H1 (cell line): ENCODE measurements around the gene RBBP5. TPM values are rescaled to one million over a fixed set of nuclear protein-coding genes. Genes with fewer than 3 reads are reported as not detected.
A peak's percentile ranks its signal among the peaks of the same experiment; 100 is the strongest.

Experiments
- CTCF ChIA-PET: fragments of 300-600 bp; sonication (Branson Sonifier 250); formaldehyde crosslinking; loops from one replicate; lab custom pipeline; 2021; ENCODE audit not compliant: partially characterized antibody; lab: Charles Lee
- POLR2A ChIA-PET: fragments of 300-600 bp; sonication (Branson Sonifier 250); formaldehyde crosslinking; loops from one replicate; lab custom pipeline; 2021; ENCODE audit warnings: inconsistent platforms; ENCODE audit not compliant: partially characterized antibody; lab: Charles Lee
- DNase-seq, 2 experiments: peaks; one replicate each; pipeline versions ENCODE4 v3.0.0 to v3.0.0-alpha.2; 2010 to 2022; ENCODE audit warnings: low spot score in 2 of 2, low read depth in 1 of 2, mixed read lengths in 1 of 2
- FAIRE-seq: peaks from 2 replicates; lab custom pipeline; 2011; peaks lifted over from hg19 to GRCh38; lab: Jason Lieb, UNC
- H2AFZ ChIP-seq: 2 replicates; pipeline ENCODE4 v1.8.1; 2012; ENCODE audit warnings: low read length, inconsistent platforms
- H2AK5ac ChIP-seq: 2 replicates; pipeline ENCODE4 v1.6.1; 2013; ENCODE audit warnings: low read depth, low read length
- H2BK120ac ChIP-seq: replicated peaks from 2 replicates; pipeline ENCODE3; 2013; ENCODE audit warnings: low read depth, low read length, inconsistent platforms
- H2BK12ac ChIP-seq: 2 replicates; pipeline ENCODE4 v1.6.1; 2013; ENCODE audit warnings: low read depth, low read length
- H2BK15ac ChIP-seq: 2 replicates; pipeline ENCODE4 v1.6.1; 2013; ENCODE audit warnings: low read length
- H2BK20ac ChIP-seq: 2 replicates; pipeline ENCODE4 v1.6.1; 2013; ENCODE audit warnings: low read length
- H2BK5ac ChIP-seq: 2 replicates; pipeline ENCODE4 v1.6.1; 2013; ENCODE audit warnings: low read depth, low read length
- H3K14ac ChIP-seq: 2 replicates; pipeline ENCODE4 v1.6.1; 2013; ENCODE audit warnings: inconsistent platforms; ENCODE audit not compliant: insufficient read length
- H3K18ac ChIP-seq: 2 replicates; pipeline ENCODE4 v1.6.1; 2013; ENCODE audit warnings: low read length; ENCODE audit errors: extremely low read depth
- H3K23ac ChIP-seq: 2 replicates; pipeline ENCODE4 v1.6.1; 2013; ENCODE audit warnings: inconsistent platforms; ENCODE audit not compliant: insufficient read length
- H3K23me2 ChIP-seq: 2 replicates; pipeline ENCODE4 v1.6.1; 2013; ENCODE audit warnings: low read depth, low read length
- H3K27ac ChIP-seq: 2 replicates; pipeline ENCODE4 v1.6.1; 2011; ENCODE audit warnings: low read depth, low read length, inconsistent platforms
- H3K27me3 ChIP-seq, 4 experiments: replicated peaks in 1 of 4; 1 replicate in 1 of 4; 2 replicates in 3 of 4; pipeline versions ENCODE4 v1.6.1 to v1.8.1; 2011 to 2013; ENCODE audit warnings: low read length in 3 of 4, mild to moderate bottlenecking in 3 of 4, inconsistent platforms in 2 of 4, mixed read lengths in 2 of 4, moderate library complexity in 1 of 4; ENCODE audit not compliant: control insufficient read depth in 3 of 4, insufficient read depth in 3 of 4; ENCODE audit errors: extremely low read depth in 1 of 4
- H3K36me3 ChIP-seq, 4 experiments: 2 replicates each; pipeline versions ENCODE4 v1.6.1 to v1.8.1; 2011 to 2013; ENCODE audit warnings: mild to moderate bottlenecking in 4 of 4, low read length in 3 of 4, moderate library complexity in 2 of 4, control low read depth in 1 of 4, inconsistent platforms in 1 of 4; ENCODE audit not compliant: insufficient read depth in 4 of 4, control insufficient read depth in 2 of 4
- H3K4ac ChIP-seq: replicated peaks from 2 replicates; pipeline ENCODE3; 2013; ENCODE audit warnings: low read length, low read depth, mixed read lengths, inconsistent platforms; ENCODE audit not compliant: insufficient read length
- H3K4me1 ChIP-seq, 4 experiments: replicated peaks in 1 of 4; 1 replicate in 1 of 4; 2 replicates in 3 of 4; pipeline versions ENCODE4 v1.6.1 to v1.8.1; 2011 to 2013; ENCODE audit warnings: low read length in 3 of 4, inconsistent platforms in 2 of 4, mixed read lengths in 1 of 4; ENCODE audit not compliant: insufficient read depth in 4 of 4, control insufficient read depth in 3 of 4
- H3K4me2 ChIP-seq, 2 experiments: 2 replicates each; pipeline versions ENCODE4 v1.6.1 to v1.8.1; 2011 to 2013; ENCODE audit warnings: low read depth in 2 of 2, low read length in 2 of 2, control low read depth in 1 of 2, inconsistent platforms in 1 of 2, mild to moderate bottlenecking in 1 of 2; ENCODE audit not compliant: insufficient read depth in 1 of 2
- H3K4me3 ChIP-seq, 4 experiments: fragments of 200-600, 300-600 bp in 1 of 4; sonication (generic), shearing (Covaris generic), sonication (Bioruptor Twin) in 1 of 4; 2 replicates each; pipeline versions ENCODE4 v1.5.1 to v1.8.1; 2011 to 2016; ENCODE audit warnings: low read length in 4 of 4, low read depth in 3 of 4, control low read depth in 2 of 4, inconsistent platforms in 2 of 4, mild to moderate bottlenecking in 2 of 4, mixed read lengths in 1 of 4, moderate library complexity in 1 of 4; ENCODE audit not compliant: insufficient read depth in 2 of 4; ENCODE audit errors: extremely low read depth in 1 of 4
- H3K56ac ChIP-seq: replicated peaks from 2 replicates; pipeline ENCODE3; 2013; ENCODE audit warnings: low read depth, mild to moderate bottlenecking, mixed read lengths, low read length, inconsistent platforms; ENCODE audit not compliant: insufficient read length
- H3K79me1 ChIP-seq: 2 replicates; pipeline ENCODE4 v1.6.1; 2013; ENCODE audit warnings: low read depth, low read length, control low read depth
- H3K79me2 ChIP-seq, 2 experiments: 2 replicates each; pipeline versions ENCODE4 v1.6.1 to v1.8.1; 2012 to 2013; ENCODE audit warnings: low read length in 2 of 2, mild to moderate bottlenecking in 2 of 2, inconsistent platforms in 1 of 2; ENCODE audit not compliant: insufficient read depth in 2 of 2, control insufficient read depth in 1 of 2
- H3K9ac ChIP-seq, 4 experiments: replicated peaks in 1 of 4; 1 replicate in 1 of 4; 2 replicates in 3 of 4; pipeline versions ENCODE4 v1.6.1 to v1.8.1; 2011 to 2013; ENCODE audit warnings: low read depth in 3 of 4, low read length in 3 of 4, control low read depth in 2 of 4, mild to moderate bottlenecking in 2 of 4, moderate library complexity in 2 of 4, inconsistent platforms in 1 of 4; ENCODE audit errors: extremely low read depth in 1 of 4
- H3K9me3 ChIP-seq, 2 experiments: 2 replicates each; pipeline versions ENCODE4 v1.6.1 to v1.8.1; 2012 to 2013; ENCODE audit warnings: mild to moderate bottlenecking in 2 of 2, moderate library complexity in 2 of 2, control low read depth in 1 of 2, inconsistent platforms in 1 of 2, low read depth in 1 of 2, low read length in 1 of 2, mixed read lengths in 1 of 2; ENCODE audit not compliant: insufficient read depth in 2 of 2
- H4K20me1 ChIP-seq, 2 experiments: replicated peaks in 1 of 2; 2 replicates each; pipeline versions ENCODE3 to v1.8.1; 2011 to 2013; ENCODE audit warnings: inconsistent platforms in 2 of 2, low read length in 2 of 2, mild to moderate bottlenecking in 1 of 2; ENCODE audit not compliant: insufficient read depth in 2 of 2, control insufficient read depth in 1 of 2
- H4K5ac ChIP-seq: 2 replicates; pipeline ENCODE4 v1.6.1; 2013; ENCODE audit warnings: low read length, low read depth, mixed read lengths, inconsistent platforms; ENCODE audit not compliant: insufficient read length
- H4K8ac ChIP-seq: 2 replicates; pipeline ENCODE4 v1.8.0; 2013; ENCODE audit warnings: mild to moderate bottlenecking, moderate library complexity, low read length, inconsistent platforms; ENCODE audit not compliant: insufficient read depth; ENCODE audit errors: extremely low read depth
- H4K91ac ChIP-seq: replicated peaks from 2 replicates; pipeline ENCODE3; 2013; ENCODE audit warnings: low read length, mixed read lengths, inconsistent platforms; ENCODE audit not compliant: insufficient read length
- JUN ChIP-seq: IDR thresholded peaks from 2 replicates; pipeline ENCODE4 v1.6.1; 2011; ENCODE audit warnings: low read depth, mild to moderate bottlenecking, improper control_type of control experiment, low read length
- SP4 ChIP-seq: IDR thresholded peaks from 2 replicates; pipeline ENCODE4 v1.6.1; 2012; ENCODE audit warnings: low read length, inconsistent platforms
- SRF ChIP-seq: IDR thresholded peaks from 2 replicates; pipeline ENCODE4 v1.6.1; 2011; ENCODE audit warnings: mild to moderate bottlenecking, low read depth, low read length, moderate library complexity
- ZNF274 ChIP-seq: IDR thresholded peaks from 2 replicates; pipeline ENCODE4 v1.7.0; 2012; ENCODE audit warnings: low read length, borderline replicate concordance; ENCODE audit errors: extremely low read depth
- whole genome bisulfite sequencing, 2 experiments: shearing (Covaris generic) in 1 of 2; methylation state at CpG; one replicate each; pipeline versions ENCODE4 v1.1.6 to v1.1.7; 2013 to 2015; ENCODE audit warnings: low lambda C conversion rate in 2 of 2, mixed read lengths in 2 of 2, inconsistent platforms in 1 of 2, low coverage in 1 of 2, missing lambda C conversion rate in 1 of 2; ENCODE audit not compliant: insufficient replicate concordance in 2 of 2, insufficient coverage in 1 of 2, insufficient read length in 1 of 2; ENCODE audit errors: extremely low coverage in 1 of 2, missing lambda C conversion rate in 1 of 2; 5-methylcytosine and 5-hydroxymethylcytosine counted together
- long read RNA-seq, 2 experiments: library from RNA in 1 of 2; library from capped mRNA in 1 of 2; stranded (forward); transcript quantifications; one replicate each; pipeline ENCODE4 v2.0.0, GENCODE V29; 2021; ENCODE audit warnings: inconsistent platforms in 1 of 2
- polyA minus RNA-seq, 3 experiments: library from RNA; depleted of rRNA, polyadenylated mRNA; stranded (reverse); fragments of >200 nt; gene quantifications; 1 replicate in 2 of 3; 2 replicates in 1 of 3; pipeline ENCODE4 v1.2.3, GENCODE V29; 2011
- polyA plus RNA-seq, 7 experiments: library from polyadenylated mRNA; depleted of rRNA in 3 of 7; stranded (reverse) in 5 of 7; unstranded in 2 of 7; fragments of >200 nt in 5 of 7; fragments of 200-250 nt in 2 of 7; gene quantifications; 1 replicate in 5 of 7; 2 replicates in 1 of 7; 4 replicates in 1 of 7; pipeline versions ENCODE4 v1.2.1 to v1.2.3, GENCODE V29; 2011 to 2013; ENCODE audit warnings: missing spikeins in 2 of 7, mixed read lengths in 2 of 7
- total RNA-seq: library from RNA; stranded (reverse); fragmentation: NEBNext Ultra II Directional; extraction: Animal tissue kit (Norgen Biotek cat#: 25700); gene quantifications from 2 replicates; pipeline ENCODE4 v1.2.1, GENCODE V29; 2021
- TF ChIP-seq, protein P1 (sequence below): IDR thresholded peaks from 2 replicates; pipeline ENCODE4 v1.6.1; 2012; ENCODE audit warnings: inconsistent platforms

RBBP5 gene, protein sequence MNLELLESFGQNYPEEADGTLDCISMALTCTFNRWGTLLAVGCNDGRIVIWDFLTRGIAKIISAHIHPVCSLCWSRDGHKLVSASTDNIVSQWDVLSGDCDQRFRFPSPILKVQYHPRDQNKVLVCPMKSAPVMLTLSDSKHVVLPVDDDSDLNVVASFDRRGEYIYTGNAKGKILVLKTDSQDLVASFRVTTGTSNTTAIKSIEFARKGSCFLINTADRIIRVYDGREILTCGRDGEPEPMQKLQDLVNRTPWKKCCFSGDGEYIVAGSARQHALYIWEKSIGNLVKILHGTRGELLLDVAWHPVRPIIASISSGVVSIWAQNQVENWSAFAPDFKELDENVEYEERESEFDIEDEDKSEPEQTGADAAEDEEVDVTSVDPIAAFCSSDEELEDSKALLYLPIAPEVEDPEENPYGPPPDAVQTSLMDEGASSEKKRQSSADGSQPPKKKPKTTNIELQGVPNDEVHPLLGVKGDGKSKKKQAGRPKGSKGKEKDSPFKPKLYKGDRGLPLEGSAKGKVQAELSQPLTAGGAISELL
- total RNA-seq (20.4 and 21.5 TPM in 2 replicates), polyA plus RNA-seq (2011; rRNA removed) (6.7 and 7.6 TPM in 2 replicates), polyA minus RNA-seq (2011; rRNA and poly(A)+ RNA removed) (21.0 and 21.4 TPM in 2 replicates)
- polyA plus RNA-seq (2011; cell fraction: cytosol; rRNA removed), result 15.5 TPM
- polyA plus RNA-seq (2011; cell fraction: nucleus; rRNA removed), result 3.6 TPM
- polyA plus RNA-seq (2012, experiment 1 of 2), result 8.4 to 12.3 TPM (median 10.8 TPM) in 4 replicates
- polyA plus RNA-seq (2012, experiment 2 of 2), result 1.8 TPM
- 10.5 TPM for polyA plus RNA-seq (2013, experiment 1 of 2)
- 11.2 TPM for polyA plus RNA-seq (2013, experiment 2 of 2)
- 11.5 TPM for polyA minus RNA-seq (2011; cell fraction: cytosol; rRNA and poly(A)+ RNA removed)
- polyA minus RNA-seq (2011; cell fraction: nucleus; rRNA and poly(A)+ RNA removed), result 7.6 TPM
- long read RNA-seq, experiment 1, partial matches to known transcripts, result 4 of 14 reads
- long read RNA-seq, experiment 1, other reads (novel, unspliced or antisense), result 10 of 14 reads
- long read RNA-seq, experiment 2, full-length matches to known transcripts, result 5 of 11 reads
- long read RNA-seq, experiment 2, partial matches to known transcripts, result 2 of 11 reads
- long read RNA-seq, experiment 2, other reads (novel, unspliced or antisense), result 4 of 11 reads

- Histone ChIP-seq H3K36me3 (no peaks in the 10 kb centered on the region), H2BK12ac (peak within 1 kb of the TSS; percentile 46; the same call in 1 of the 2 replicates), H2AK5ac (no peak within 1 kb of the TSS), H2BK20ac (no peak within 1 kb of the TSS), H4K20me1 (no peaks in the 10 kb centered on the region), H3K23me2 (peaks cover 5% of the 10 kb centered on the region; the same call in 1 of the 2 replicates), H3K79me1 (peaks cover 5% of the 10 kb centered on the region; the same call in 1 of the 2 replicates), H3K56ac (peak within 1 kb of the TSS; percentile 94), H3K4me2 (peak within 1 kb of the TSS; percentile 79 to 92), H3K4me1 (peaks cover 0 to 9% (median 5%) of the 10 kb centered on the region in 4 experiments; a peak in 3 of 7 replicates), H3K23ac (no peak within 1 kb of the TSS), H3K4me3 (peak within 1 kb of the TSS; percentile 89 to 100 (median 97)), H2BK5ac (peak within 1 kb of the TSS; percentile 86), H3K4ac (peak within 1 kb of the TSS; percentile 47), H4K91ac (peak within 1 kb of the TSS; percentile 25), H3K9ac (peak within 1 kb of the TSS; percentile 93 to 98 (median 96)), H3K79me2 (peaks cover 10 to 40% of the 10 kb centered on the region in 2 experiments), H4K8ac (peak within 1 kb of the TSS; percentile 83), H2BK15ac (no peak within 1 kb of the TSS; the same call in 1 of the 2 replicates), H3K27me3 (no peaks in the 10 kb centered on the region), H2AFZ (peak within 1 kb of the TSS; percentile 95), H3K27ac (peak within 1 kb of the TSS; percentile 98), H2BK120ac (peak within 1 kb of the TSS; percentile 80), H3K18ac (no peak within 1 kb of the TSS), H3K9me3 (no peaks in the 10 kb centered on the region), H4K5ac (peak within 1 kb of the TSS; percentile 54), H3K14ac (no peak within 1 kb of the TSS)
- WGBS, 2 experiments, result 1% methylated on average over 46 of the region's 46 CpGs; no CpG with 5 or more reads in 1 of the 2 experiments
- FAIRE-seq (peak; percentile 70), DNase-seq (peak; percentile 96)
- CTCF ChIA-PET, result interaction anchor here (0.6 to 6.0 kb wide), 25 partner anchors 9 to 235 kb away, joined by 3 to 46 read pairs (median 3); partner anchors contain the start of genes KLHDC8A and TMCC2
- POLR2A ChIA-PET, result interaction anchor here (0.9 to 2.7 kb wide), 12 partner anchors 9 to 105 kb away, joined by 3 to 21 read pairs (median 4); partner anchors contain the start of gene TMCC2
- TF ChIP-seq SP4 (peak; percentile 100), JUN (peak; percentile 76), SRF (peak; percentile 60; the same call in 1 of the 2 replicates), ZNF274 (no peak)
- TF ChIP-seq, protein P1, sequence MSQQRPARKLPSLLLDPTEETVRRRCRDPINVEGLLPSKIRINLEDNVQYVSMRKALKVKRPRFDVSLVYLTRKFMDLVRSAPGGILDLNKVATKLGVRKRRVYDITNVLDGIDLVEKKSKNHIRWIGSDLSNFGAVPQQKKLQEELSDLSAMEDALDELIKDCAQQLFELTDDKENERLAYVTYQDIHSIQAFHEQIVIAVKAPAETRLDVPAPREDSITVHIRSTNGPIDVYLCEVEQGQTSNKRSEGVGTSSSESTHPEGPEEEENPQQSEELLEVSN, result peak; percentile 62; the same call in 1 of the 2 replicates
Measured at GRCh38 chr1:205121660-205122488, at the start of gene RBBP5. Gene RBBP5 (minus strand): TSS chr1:205121978. CDS start chr1:205121873, 105 bp downstream.
